Panc1 (cell line): ENCODE measurements around the gene ERCC2.

Source experiments
- CTCF ChIP-seq: fragments of 450-650 bp; IDR thresholded peaks from 2 replicates; pipeline ENCODE4 v1.5.1; 2017; ENCODE audit warnings: mild to moderate bottlenecking
- POLR2AphosphoS5 ChIP-seq: IDR thresholded peaks from 2 replicates; pipeline ENCODE4 v1.6.1; 2012; ENCODE audit warnings: mild to moderate bottlenecking, low read depth, low read length, moderate library complexity
- SIN3A ChIP-seq: IDR thresholded peaks from 2 replicates; pipeline ENCODE4 v1.6.1; 2012; ENCODE audit warnings: low read depth, mild to moderate bottlenecking, low read length, moderate library complexity, borderline replicate concordance; ENCODE audit not compliant: insufficient read depth

- TF ChIP-seq CTCF (no peak), SIN3A (no peak), POLR2AphosphoS5 (no peak)
These were observed 25.6 kb upstream of the ERCC2 start for GRCh38 chr19:45395821-45396617.
